Cardiac muscle cell (in vitro differentiated cells and primary cell): ENCODE measurements around the gene NUP133. TPM values are rescaled to one million over a fixed set of nuclear protein-coding genes. Genes with fewer than 3 reads are reported as not detected.
"Not testable (repeated sequence)": the region's sequence is repeated elsewhere in the genome, so short reads cannot be mapped to it uniquely, and the experiment has no call there.

Source experiments
- DNase-seq, 2 donors: peaks; one replicate each; pipeline versions ENCODE4 v3.0.0 to v3.0.0-alpha.2; 2010 to 2017; ENCODE audit warnings: low read depth in 1 of 2, low spot score in 1 of 2
- H3K27ac ChIP-seq: fragments of 200-600 bp; sonication (generic); 2 replicates; pipeline ENCODE4 v1.5.1; 2016
- H3K27me3 ChIP-seq: fragments of 200-600 bp; sonication (generic); 2 replicates; pipeline ENCODE4 v1.6.0; 2016; ENCODE audit warnings: control low read depth
- H3K36me3 ChIP-seq: fragments of 200-600 bp; sonication (generic); 2 replicates; pipeline ENCODE4 v1.5.1; 2016; ENCODE audit warnings: control low read depth
- H3K4me1 ChIP-seq: fragments of 200-600 bp; sonication (generic); 2 replicates; pipeline ENCODE4 v1.8.1; 2017; ENCODE audit warnings: low read depth, mild to moderate bottlenecking, mixed run types
- H3K4me3 ChIP-seq: fragments of 200-600 bp; sonication (generic); 2 replicates; pipeline ENCODE4 v1.5.1; 2016; ENCODE audit warnings: mild to moderate bottlenecking
- H3K9me3 ChIP-seq: fragments of 200-600 bp; sonication (generic); 2 replicates; pipeline ENCODE4 v1.5.1; 2017; ENCODE audit warnings: low read depth, mild to moderate bottlenecking, control low read depth
- CTCF ChIP-seq: IDR thresholded peaks from 2 replicates; pipeline ENCODE4 v1.5.1; 2012; ENCODE audit warnings: low read depth, mild to moderate bottlenecking, low read length
- polyA plus RNA-seq: library from polyadenylated mRNA; unstranded; fragments of >200 nt; fragmentation: Nextera tagmentation; extraction: Ambion mirVana; gene quantifications from 2 replicates; pipeline ENCODE4 v1.2.1, GENCODE V29; 2016
- total RNA-seq: library from RNA; depleted of rRNA; stranded (reverse); fragments of >200 nt; gene quantifications from 2 replicates; pipeline ENCODE4 v1.2.3, GENCODE V29; 2016

The NUP133 gene
- total and polyA plus RNA-seq, 2 experiments from 2014 or later: 33.6 to 60.2 TPM

GRCh38 chr1:229407206-229408026, 100.7 kb downstream of the NUP133 start:
- Histone ChIP-seq H3K27me3 (peaks cover 31% of the 10 kb centered on the region), H3K4me1 (peaks cover 12% of the 10 kb centered on the region)

GRCh38 chr1:229406798-229407197, 101.3 kb downstream of the NUP133 start:
- Histone ChIP-seq H3K36me3 (no peaks in the 10 kb centered on the region), H3K27ac (no peak overlapping the region), H3K27me3 (peaks cover 31% of the 10 kb centered on the region), H3K4me3 (peak overlapping the region; percentile 19), H3K9me3 (no peaks in the 10 kb centered on the region), H3K4me1 (peaks cover 12% of the 10 kb centered on the region)
- no peak for TF ChIP-seq CTCF
- DNase-seq: peak; percentile 7 to 60

More at GRCh38 chr1:229407206-229408026, 100.7 kb downstream of the NUP133 start:
- Histone ChIP-seq H3K27ac (no peak overlapping the region), H3K4me3 (peak overlapping the region; percentile 19), H3K9me3 (no peaks in the 10 kb centered on the region), H3K36me3 (no peaks in the 10 kb centered on the region)
- no peak for TF ChIP-seq CTCF
- no peak for DNase-seq

DNA sequence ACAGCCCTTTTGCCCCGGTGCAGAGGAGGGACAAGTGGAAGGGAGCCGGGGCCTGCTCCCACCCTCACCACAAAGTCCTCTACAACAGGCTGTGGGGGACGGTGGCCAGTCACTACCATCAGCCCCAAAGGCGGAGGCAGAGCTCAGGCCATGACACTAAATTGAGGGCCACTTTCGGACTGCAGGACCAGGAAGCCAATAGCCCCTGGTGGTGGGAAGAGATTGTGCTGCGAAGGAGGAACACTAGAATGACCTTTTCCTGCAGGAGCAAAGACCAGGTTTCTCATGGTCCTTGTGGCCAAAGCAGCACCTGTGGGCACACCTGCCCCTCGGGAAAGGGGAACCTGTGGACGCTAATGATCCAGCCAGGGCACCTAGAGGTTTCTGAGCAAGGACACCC, 104.6 kb downstream of the NUP133 start:
- H3K27ac ChIP-seq: no peak overlapping the region
- no peak for TF ChIP-seq CTCF
- H3K9me3 ChIP-seq: no peaks in the 10 kb centered on the region
- H3K36me3 ChIP-seq: no peaks in the 10 kb centered on the region
- no peak overlapping the region for H3K4me3 ChIP-seq
- no peaks in the 10 kb centered on the region for H3K4me1 ChIP-seq
- no peak for DNase-seq
- peaks cover 32% of the 10 kb centered on the region for H3K27me3 ChIP-seq

- Histone ChIP-seq H3K9me3 (no peaks in the 10 kb centered on the region), H3K27me3 (peaks cover 29% of the 10 kb centered on the region), H3K4me3 (no peak overlapping the region), H3K27ac (no peak overlapping the region), H3K4me1 (no peaks in the 10 kb centered on the region), H3K36me3 (no peaks in the 10 kb centered on the region)
- TF ChIP-seq CTCF: no peak
- DNase-seq: no peak
Observed at GRCh38 chr1:229402993-229403392, 105.1 kb downstream of the NUP133 start.

GRCh38 chr1:229402329-229402728, 105.8 kb downstream of the NUP133 start:
- not testable (repeated sequence) for H3K4me3 ChIP-seq, DNase-seq

GRCh38 chr1:229397762-229398161, 110.4 kb downstream of the NUP133 start:
- H3K4me1 ChIP-seq: no peaks in the 10 kb centered on the region
- no peaks in the 10 kb centered on the region for H3K9me3 ChIP-seq
- H3K36me3 ChIP-seq: no peaks in the 10 kb centered on the region
- DNase-seq: no peak
- TF ChIP-seq CTCF: no peak
- no peak overlapping the region for H3K4me3 ChIP-seq
- peaks cover 3% of the 10 kb centered on the region for H3K27me3 ChIP-seq
- no peak overlapping the region for H3K27ac ChIP-seq

More at GRCh38 chr1:229402329-229402728, 105.8 kb downstream of the NUP133 start:
- peaks cover 22% of the 10 kb centered on the region for H3K27me3 ChIP-seq
- H3K9me3 ChIP-seq, H3K36me3 ChIP-seq, H3K27ac ChIP-seq, H3K4me1 ChIP-seq: not testable (repeated sequence)
